Body of pancreas (tissue), 4 donors: ENCODE data around the gene NKAP. TPM values are rescaled to one million over a fixed set of nuclear protein-coding genes. Genes with fewer than 3 reads are reported as not detected.

Experiments
- ATAC-seq: fragments of 150-250 bp; one replicate; pipeline ENCODE4 v1.9.1; 2016
- DNase-seq, 4 donors: peaks; one replicate each; pipeline ENCODE4 v3.0.0-alpha.2; 2019
- H3K27ac ChIP-seq, 4 donors: fragments of 200-600 bp; sonication (generic); 1 replicate in 3 of 4; 2 replicates in 1 of 4; pipeline versions ENCODE4 v1.5.1 to v1.6.1; 2016 to 2019; ENCODE audit warnings: mild to moderate bottlenecking in 1 of 4, mixed read lengths in 1 of 4, moderate library complexity in 1 of 4
- H3K27me3 ChIP-seq, 2 donors: fragments of 200-600 bp; sonication (generic); one replicate each; pipeline ENCODE4 v1.6.0; 2016; ENCODE audit warnings: mild to moderate bottlenecking in 1 of 2
- H3K36me3 ChIP-seq, 2 donors: fragments of 200-600 bp; sonication (generic); replicated peaks in 1 of 2; 2 replicates each; pipeline ENCODE4 v1.5.1; 2016; ENCODE audit warnings: low read depth in 2 of 2; ENCODE audit not compliant: insufficient read depth in 1 of 2
- H3K4me1 ChIP-seq: fragments of 200-600 bp; sonication (generic); one replicate; pipeline ENCODE4 v1.6.0; 2016
- H3K4me3 ChIP-seq, 2 donors: fragments of 200-600 bp; sonication (generic); 1 replicate in 1 of 2; 2 replicates in 1 of 2; pipeline ENCODE4 v1.5.1; 2016 to 2019
- H3K9me3 ChIP-seq, 3 donors: fragments of 200-600 bp; sonication (generic); 1 replicate in 2 of 3; 2 replicates in 1 of 3; pipeline ENCODE4 v1.5.1; 2016
- CTCF ChIP-seq, 7 experiments: fragments of 450-650 bp in 4 of 7; fragments of 200-600 bp in 3 of 7; sonication (generic) in 3 of 7; IDR thresholded peaks; one replicate each; pipeline ENCODE4 v1.5.1; 2016 to 2019; ENCODE audit warnings: antibody characterized with exemption in 7 of 7
- POLR2A ChIP-seq, 3 donors: fragments of 450-650 bp; IDR thresholded peaks; one replicate each; pipeline ENCODE4 v1.6.1; 2016; ENCODE audit warnings: antibody characterized with exemption in 3 of 3, mild to moderate bottlenecking in 2 of 3
- WGBS, 2 donors: methylation state at CpG; one replicate each; pipeline ENCODE4 v1.1.5; 2017; 5-methylcytosine and 5-hydroxymethylcytosine counted together
- intact Hi-C: fragments of 100-400 bp; cut with DNase I; formaldehyde crosslinking; loops from one replicate; pipeline ENCODE4 v1.15.1; 2023
- total RNA-seq, 2 donors: library from RNA; depleted of rRNA; stranded (reverse); fragments of >200 nt; gene quantifications; one replicate each; pipeline ENCODE4 v1.1.0, GENCODE V29; 2016

The NKAP gene
- total RNA-seq, 2 donors from 2014 or later = 3.6 to 5.3 TPM

- no peak for ATAC-seq
- WGBS, 2 donors = 57 to 79% methylated on average over 3 of the region's 3 CpGs
These were observed 42.7 kb upstream of the NKAP start for GRCh38 chrX:119986203-119986602.

DNA sequence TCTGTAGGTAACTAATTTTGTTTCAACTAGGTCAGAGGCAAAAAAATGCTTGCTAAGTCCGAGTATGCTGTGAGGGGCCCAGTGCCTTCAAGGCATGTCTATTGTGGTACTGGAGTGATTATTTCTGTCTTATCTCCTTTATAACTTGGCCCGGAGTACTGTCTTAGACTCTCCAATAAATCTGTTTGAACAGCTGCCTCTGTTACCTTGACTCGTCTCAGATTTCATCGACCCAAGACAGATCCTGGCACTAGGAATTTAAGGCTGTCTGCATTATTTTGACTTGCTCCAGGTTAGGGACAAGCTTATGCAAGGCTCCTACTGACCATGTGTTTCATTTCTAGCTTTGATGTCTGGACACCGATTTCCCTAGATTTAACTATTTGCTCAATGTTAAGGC, 41.1 kb upstream of the NKAP start:
- DNase-seq (peak; percentile 17 to 48 (median 18)), ATAC-seq (peak; percentile 83)
- TF ChIP-seq CTCF (IDR thresholded peaks at IDR 0.05) (no peak), POLR2A (IDR thresholded peaks at IDR 0.05) (no peak)

More at GRCh38 chrX:119986203-119986602, 42.7 kb upstream of the NKAP start:
- TF ChIP-seq POLR2A (IDR thresholded peaks at IDR 0.05) (no peak), CTCF (IDR thresholded peaks at IDR 0.05) (no peak)
- Histone ChIP-seq H3K27me3 (no peaks in the 10 kb centered on the region), H3K4me1 (peaks cover 31% of the 10 kb centered on the region), H3K36me3 (no peaks in the 10 kb centered on the region), H3K4me3 (no peak overlapping the region), H3K27ac (peak overlapping the region in 2 of 4 donors; percentile 16 to 60), H3K9me3 (no peaks in the 10 kb centered on the region)
- DNase-seq = no peak
- intact Hi-C loops = no loop called here

GRCh38 chrX:119983494-119983893, 39.9 kb upstream of the NKAP start:
- Histone ChIP-seq H3K9me3 (no peaks in the 10 kb centered on the region), H3K27me3 (no peaks in the 10 kb centered on the region), H3K4me3 (no peak overlapping the region), H3K36me3 (no peaks in the 10 kb centered on the region), H3K4me1 (peaks cover 28% of the 10 kb centered on the region), H3K27ac (peak overlapping the region in 1 of 4 donors; percentile 60)
- TF ChIP-seq CTCF (IDR thresholded peaks at IDR 0.05) (no peak), POLR2A (IDR thresholded peaks at IDR 0.05) (no peak)
- intact Hi-C loops = no loop called here
- no peak for ATAC-seq
- WGBS, 2 donors = 29 to 42% methylated on average over 2 of the region's 2 CpGs
- DNase-seq = no peak

More for the DNA sequence above, 41.1 kb upstream of the NKAP start:
- Histone ChIP-seq H3K36me3 (no peaks in the 10 kb centered on the region), H3K4me3 (no peak overlapping the region), H3K27me3 (no peaks in the 10 kb centered on the region), H3K9me3 (no peaks in the 10 kb centered on the region), H3K27ac (peak overlapping the region in 3 of 4 donors; percentile 13 to 65 (median 60)), H3K4me1 (peaks cover 31% of the 10 kb centered on the region)
- 22 to 24% methylated on average over 4 to 5 of the region's 5 CpGs for WGBS, 2 donors
- intact Hi-C loops = no loop called here

GRCh38 chrX:119982145-119982544, 38.6 kb upstream of the NKAP start:
- peak in 2 of 4 donors; percentile 35 to 50 for DNase-seq
- TF ChIP-seq CTCF (IDR thresholded peaks at IDR 0.05) (no peak), POLR2A (IDR thresholded peaks at IDR 0.05) (no peak)
- peaks cover 28% of the 10 kb centered on the region for H3K4me1 ChIP-seq
- peak overlapping the region in 1 of 4 donors; percentile 18 for H3K27ac ChIP-seq
- no peak overlapping the region for H3K4me3 ChIP-seq
- WGBS, 2 donors = 33 to 44% methylated on average over 3 of the region's 3 CpGs
- intact Hi-C loops = no loop called here
- no peak for ATAC-seq
- H3K9me3 ChIP-seq = no peaks in the 10 kb centered on the region
- no peaks in the 10 kb centered on the region for H3K36me3 ChIP-seq
- no peaks in the 10 kb centered on the region for H3K27me3 ChIP-seq
